Lung (tissue), 12 donors: ENCODE data around the gene VSNL1. TPM values are rescaled to one million over a fixed set of nuclear protein-coding genes. Genes with fewer than 3 reads are reported as not detected.

Source experiments
- ATAC-seq: fragments of 200-7000 bp; cut with Tn5 transposase; one replicate; pipeline ENCODE4 v1.9.1; 2020; ENCODE audit warnings: moderate number of reproducible peaks; ENCODE audit not compliant: insufficient read depth, low FRiP score
- DNase-seq, 3 donors: peaks; one replicate each; pipeline ENCODE4 v3.0.0-alpha.2; 2013 to 2017
- H3K27ac ChIP-seq, 2 donors: one replicate each; pipeline ENCODE4 v1.5.1; 2013; ENCODE audit warnings: mild to moderate bottlenecking in 2 of 2, moderate library complexity in 2 of 2, control low read depth in 1 of 2, inconsistent platforms in 1 of 2, low read depth in 1 of 2, low read length in 1 of 2
- H3K27me3 ChIP-seq, 3 donors: one replicate each; pipeline ENCODE4 v1.5.1; 2013; ENCODE audit warnings: low read length in 2 of 3; ENCODE audit not compliant: control insufficient read depth in 3 of 3, insufficient read depth in 3 of 3
- H3K36me3 ChIP-seq, 4 donors: one replicate each; pipeline ENCODE4 v1.5.1; 2013; ENCODE audit warnings: low read length in 4 of 4, mild to moderate bottlenecking in 1 of 4, moderate library complexity in 1 of 4; ENCODE audit not compliant: control insufficient read depth in 4 of 4, insufficient read depth in 4 of 4
- H3K4me1 ChIP-seq, 5 donors: one replicate each; pipeline ENCODE4 v1.5.1; 2013; ENCODE audit warnings: low read length in 5 of 5, mild to moderate bottlenecking in 2 of 5, moderate library complexity in 1 of 5; ENCODE audit not compliant: control insufficient read depth in 5 of 5, insufficient read depth in 5 of 5
- H3K4me3 ChIP-seq: one replicate; pipeline ENCODE4 v1.5.1; 2013; ENCODE audit warnings: mild to moderate bottlenecking, control low read depth, moderate library complexity
- H3K9ac ChIP-seq, 2 donors: one replicate each; pipeline ENCODE4 v1.5.1; 2013; ENCODE audit warnings: low read length in 2 of 2, control low read depth in 1 of 2; ENCODE audit not compliant: insufficient read depth in 1 of 2
- H3K9me3 ChIP-seq, 4 donors: one replicate each; pipeline ENCODE4 v1.5.1; 2013; ENCODE audit warnings: low read length in 3 of 4, mild to moderate bottlenecking in 1 of 4, moderate library complexity in 1 of 4; ENCODE audit not compliant: control insufficient read depth in 4 of 4, insufficient read depth in 3 of 4
- WGBS, 2 donors: extraction: QIAGEN DNeasy Blood & Tissue Kit; methylation state at CpG; one replicate each; pipeline ENCODE4 v1.1.7; 2013; 5-methylcytosine and 5-hydroxymethylcytosine counted together
- polyA plus RNA-seq, 2 donors: library from polyadenylated mRNA; stranded (reverse); fragments of 200-250 nt; gene quantifications; one replicate each; pipeline ENCODE4 v1.2.1, GENCODE V29; 2013
- total RNA-seq, 2 donors: library from RNA; depleted of rRNA in 1 of 2; stranded (reverse); fragments of >200 nt in 1 of 2; gene quantifications; one replicate each; pipeline ENCODE4 v1.2.1, GENCODE V29; 2014 to 2021
- TF ChIP-seq, protein P1 (sequence below): IDR thresholded peaks from 2 replicates; pipeline ENCODE4 v1.5.1; 2012; ENCODE audit warnings: mild to moderate bottlenecking; ENCODE audit errors: control extremely low read depth, extremely low read depth
- donor health status: control.
- donor health status: control.
- donor health status: Bipolar disorder and iron deficiency.
- donor health status: healthy.
- donor health status: DM: yes; HTN: yes; CAD: no.

Gene VSNL1
- total and polyA plus RNA-seq, 4 donors, result 0.87 to 6.9 (median 1.5) TPM

GRCh38 chr2:17620841-17621240, 80.3 kb downstream of the VSNL1 start:
- ATAC-seq (no peak), DNase-seq (no peak)
- no peak overlapping the region for H3K27ac ChIP-seq
- H3K9me3 ChIP-seq, result no peaks in the 10 kb centered on the region
- no peak overlapping the region for H3K4me3 ChIP-seq
- H3K27me3 ChIP-seq, result no peaks in the 10 kb centered on the region
- no peaks in the 10 kb centered on the region for H3K36me3 ChIP-seq
- H3K9ac ChIP-seq, result no peak overlapping the region
- TF ChIP-seq, protein P1, sequence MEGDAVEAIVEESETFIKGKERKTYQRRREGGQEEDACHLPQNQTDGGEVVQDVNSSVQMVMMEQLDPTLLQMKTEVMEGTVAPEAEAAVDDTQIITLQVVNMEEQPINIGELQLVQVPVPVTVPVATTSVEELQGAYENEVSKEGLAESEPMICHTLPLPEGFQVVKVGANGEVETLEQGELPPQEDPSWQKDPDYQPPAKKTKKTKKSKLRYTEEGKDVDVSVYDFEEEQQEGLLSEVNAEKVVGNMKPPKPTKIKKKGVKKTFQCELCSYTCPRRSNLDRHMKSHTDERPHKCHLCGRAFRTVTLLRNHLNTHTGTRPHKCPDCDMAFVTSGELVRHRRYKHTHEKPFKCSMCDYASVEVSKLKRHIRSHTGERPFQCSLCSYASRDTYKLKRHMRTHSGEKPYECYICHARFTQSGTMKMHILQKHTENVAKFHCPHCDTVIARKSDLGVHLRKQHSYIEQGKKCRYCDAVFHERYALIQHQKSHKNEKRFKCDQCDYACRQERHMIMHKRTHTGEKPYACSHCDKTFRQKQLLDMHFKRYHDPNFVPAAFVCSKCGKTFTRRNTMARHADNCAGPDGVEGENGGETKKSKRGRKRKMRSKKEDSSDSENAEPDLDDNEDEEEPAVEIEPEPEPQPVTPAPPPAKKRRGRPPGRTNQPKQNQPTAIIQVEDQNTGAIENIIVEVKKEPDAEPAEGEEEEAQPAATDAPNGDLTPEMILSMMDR, result no peak
- peaks cover 0 to 2% (median 0%) of the 10 kb centered on the region in 5 donors for H3K4me1 ChIP-seq

- Histone ChIP-seq H3K9ac (no peak overlapping the region), H3K9me3 (no peaks in the 10 kb centered on the region), H3K36me3 (no peaks in the 10 kb centered on the region), H3K27ac (no peak overlapping the region), H3K4me1 (peaks cover 0 to 2% (median 0%) of the 10 kb centered on the region in 5 donors), H3K4me3 (no peak overlapping the region), H3K27me3 (no peaks in the 10 kb centered on the region)
- ATAC-seq (no peak), DNase-seq (no peak)
- 83 to 85% methylated on average over 2 of the region's 2 CpGs for WGBS, 2 donors
- TF ChIP-seq, protein P1, result no peak
These were observed 81.3 kb downstream of the VSNL1 start for GRCh38 chr2:17621781-17622180.

DNA sequence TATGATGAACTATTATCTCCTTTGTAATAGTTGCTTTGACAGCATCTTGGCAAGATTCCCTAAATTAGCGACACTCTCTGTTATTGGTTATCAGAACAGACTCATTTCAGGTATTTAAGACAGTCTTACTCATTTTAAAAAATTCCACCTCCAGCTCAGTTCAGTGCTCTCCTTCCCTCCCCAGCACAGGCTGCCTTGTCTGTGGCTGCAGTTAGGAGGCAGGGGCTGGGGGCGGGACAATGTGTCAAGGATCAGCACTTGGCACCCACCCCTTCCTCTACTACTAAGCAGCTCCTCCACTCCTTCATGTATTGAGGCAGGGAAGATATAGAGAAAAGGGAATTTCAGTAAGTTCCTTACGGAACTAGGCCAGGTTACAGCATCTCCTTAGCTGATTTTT, 85.0 kb downstream of the VSNL1 start:
- TF ChIP-seq, protein P1, result no peak
- 88 to 89% methylated on average over 3 of the region's 3 CpGs for WGBS, 2 donors

DNA sequence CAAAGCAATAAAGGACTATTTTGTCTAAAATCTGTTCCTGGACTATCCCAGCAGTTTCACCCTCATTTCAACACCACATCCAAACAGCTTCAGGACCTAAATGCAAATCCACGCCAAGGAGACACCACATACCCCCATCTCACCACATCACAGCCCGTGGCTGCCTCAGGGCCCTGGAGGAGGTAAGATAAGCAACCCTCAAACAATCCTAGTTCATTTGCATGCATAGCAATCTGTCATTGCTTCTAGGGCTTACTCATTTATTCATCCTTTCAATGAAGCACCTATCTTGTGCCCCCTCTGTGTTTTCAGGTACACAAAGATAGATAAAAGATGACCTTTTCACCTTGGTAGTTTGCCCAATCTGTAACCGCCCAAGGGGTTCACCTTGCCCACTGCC, 86.5 kb downstream of the VSNL1 start:
- no peaks in the 10 kb centered on the region for H3K36me3 ChIP-seq
- H3K4me3 ChIP-seq, result no peak overlapping the region
- H3K27ac ChIP-seq, result no peak overlapping the region
- no peak for DNase-seq
- no peak for ATAC-seq
- peaks cover 0 to 6% (median 2%) of the 10 kb centered on the region in 4 donors for H3K9me3 ChIP-seq
- WGBS, 2 donors, result 75 to 78% methylated on average over 3 of the region's 3 CpGs
- H3K27me3 ChIP-seq, result no peaks in the 10 kb centered on the region
- H3K4me1 ChIP-seq, result peaks cover 0 to 1% (median 0%) of the 10 kb centered on the region in 5 donors
- TF ChIP-seq, protein P1, result no peak
- H3K9ac ChIP-seq, result no peak overlapping the region

More for the DNA sequence above, 85.0 kb downstream of the VSNL1 start:
- no peaks in the 10 kb centered on the region for H3K36me3 ChIP-seq
- H3K27ac ChIP-seq, result no peak overlapping the region
- DNase-seq (no peak), ATAC-seq (no peak)
- H3K4me1 ChIP-seq, result peaks cover 0 to 2% (median 0%) of the 10 kb centered on the region in 5 donors
- H3K9ac ChIP-seq, result no peak overlapping the region
- no peaks in the 10 kb centered on the region for H3K27me3 ChIP-seq
- no peak overlapping the region for H3K4me3 ChIP-seq
- H3K9me3 ChIP-seq, result peaks cover 0 to 6% (median 2%) of the 10 kb centered on the region in 4 donors
